ENCODE measurements around the gene OR51A4.
"Not testable (repeated sequence)": the region's sequence is repeated elsewhere in the genome, so short reads cannot be mapped to it uniquely, and the experiment has no call there.

OR51A4 gene

DNA sequence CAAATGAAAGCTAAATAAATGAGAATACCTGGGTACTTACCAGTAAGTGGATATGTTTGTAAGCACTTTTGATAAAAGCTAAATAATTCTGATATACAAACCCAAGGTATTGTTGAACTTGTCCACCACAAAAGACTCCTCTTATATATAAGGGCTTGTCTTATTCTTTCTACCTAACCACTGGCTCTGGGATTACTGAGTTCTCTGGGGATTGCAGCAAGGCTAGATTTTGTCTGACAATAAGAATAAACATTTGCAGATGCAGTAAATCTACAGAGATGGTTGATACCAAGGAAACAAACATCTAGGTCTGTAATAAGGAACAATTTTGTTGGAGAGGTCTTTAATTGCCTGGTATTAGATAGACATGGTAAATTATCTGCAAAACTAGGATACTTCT lies at the start of gene OR51A4:
OR51A4 (minus strand) TSS at position 101 of the 400 bp plus-strand sequence. CDS start 505 bp downstream, outside the sequence.
- no peak for DNase-seq (ENCODE audit: low read depth in 2 of 2)

DNA sequence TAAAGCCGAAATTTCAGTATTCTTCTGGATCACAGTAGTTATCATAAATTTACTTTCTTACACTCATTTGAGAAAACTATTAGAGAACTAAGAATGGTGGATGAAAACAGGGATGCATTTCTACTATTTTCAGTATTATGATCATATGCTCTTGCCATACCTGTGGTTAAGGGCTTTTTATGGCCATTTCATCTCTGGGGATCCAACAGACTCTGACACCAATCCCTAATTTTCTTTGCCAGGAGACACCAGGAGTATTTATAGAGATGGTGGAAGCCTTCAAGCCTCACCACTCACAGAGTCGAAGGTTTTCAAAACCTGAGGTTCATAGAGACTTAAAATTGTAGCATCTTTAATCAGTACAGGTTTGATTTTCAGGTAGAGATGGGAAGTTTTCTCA lies 47.1 kb upstream of the OR51A4 start, which contains the start of gene OR51L1:
OR51L1 (plus strand) TSS at position 301 of the 400 bp plus-strand sequence. CDS start 4,132 bp downstream, outside the sequence.
- DNase-seq (ENCODE audit: low read depth in 2 of 2) = no peak

- DNase-seq (ENCODE audit: low read depth in 2 of 2) = no peak
Measured at GRCh38 chr11:4991060-4991459, 43.7 kb upstream of the OR51A4 start.

DNA sequence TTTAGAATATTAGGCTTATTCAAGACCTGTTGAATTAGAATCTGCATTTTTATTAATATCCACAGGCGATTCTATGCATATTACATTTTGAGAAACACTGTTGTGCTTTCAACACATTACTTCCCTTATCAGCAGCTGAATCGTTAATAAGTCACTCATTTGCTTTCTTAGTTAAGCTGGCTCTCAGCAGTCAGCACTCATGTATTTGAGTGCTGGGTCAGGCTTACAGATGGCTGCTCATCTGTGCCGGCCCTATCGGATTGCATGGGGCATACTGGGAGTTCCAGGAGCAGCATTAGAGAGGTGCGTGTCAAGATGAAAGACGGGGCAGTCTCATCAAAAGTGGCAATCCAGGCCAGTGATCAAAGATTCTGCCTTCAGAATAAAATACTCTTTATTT lies 36.4 kb upstream of the OR51A4 start:
- DNase-seq (ENCODE audit: low read depth in 2 of 2) = no peak

GRCh38 chr11:4982678-4983077 lies 35.3 kb upstream of the OR51A4 start:
- DNase-seq (ENCODE audit: low read depth in 2 of 2) = no peak

DNA sequence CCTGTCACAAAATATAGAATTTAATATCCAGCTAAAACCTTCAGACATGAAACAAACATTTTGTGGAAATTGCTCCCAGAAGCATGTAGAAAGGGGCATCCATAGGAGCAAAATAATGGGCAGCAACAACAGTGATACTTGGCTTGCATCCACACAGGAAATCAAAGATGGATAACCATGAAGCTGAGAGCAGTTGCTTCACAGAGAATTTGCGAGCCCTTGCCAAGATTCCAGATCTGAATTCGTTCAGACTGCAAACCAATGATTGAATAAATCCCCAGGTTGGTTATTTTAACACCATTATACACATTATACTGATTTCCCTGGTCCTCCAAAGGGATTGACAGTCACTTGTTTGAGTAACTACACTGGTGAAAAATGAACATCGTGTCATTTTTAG lies 31.6 kb upstream of the OR51A4 start:
- no peak for DNase-seq (ENCODE audit: low read depth in 2 of 2)

DNA sequence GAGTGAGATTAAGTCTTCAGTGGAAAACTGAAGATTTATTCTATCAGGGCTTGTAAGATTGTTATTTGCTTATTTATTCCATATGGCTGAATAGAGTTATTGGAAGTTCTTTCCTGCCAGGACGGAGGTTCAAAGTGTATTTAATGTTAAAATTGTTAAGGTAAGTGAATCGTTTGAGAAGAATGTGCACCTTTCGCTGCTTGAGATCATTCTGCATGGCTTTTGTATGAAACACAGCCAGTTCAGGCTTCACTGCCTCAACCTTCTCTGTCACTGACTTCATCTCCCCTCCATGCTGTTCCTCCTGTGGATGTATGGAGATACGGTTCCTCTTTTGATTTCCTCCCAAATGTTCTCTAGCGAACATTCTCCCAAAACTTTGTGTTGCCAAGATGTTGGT lies 28.0 kb upstream of the OR51A4 start:
- no peak for DNase-seq (ENCODE audit: low read depth in 2 of 2)

DNA sequence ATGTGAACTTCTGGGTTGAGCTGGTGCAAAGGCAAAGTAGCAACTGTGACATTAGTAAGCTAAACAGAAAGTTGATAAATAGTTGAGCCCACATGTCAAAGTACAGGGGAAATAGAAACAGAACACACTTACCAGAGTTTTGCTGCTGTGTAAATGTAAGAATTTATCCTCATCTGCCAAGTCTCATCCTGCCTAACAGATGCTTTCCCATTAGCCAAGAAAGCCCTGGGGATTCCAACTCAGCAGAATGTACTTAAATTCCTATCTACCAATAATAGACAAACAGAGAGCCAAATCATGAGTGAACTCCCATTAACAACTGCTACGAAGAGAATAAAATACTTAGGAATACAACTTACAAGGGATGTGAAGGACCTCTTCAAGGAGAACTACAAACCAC lies 15.4 kb upstream of the OR51A4 start:
- DNase-seq (ENCODE audit: low read depth in 2 of 2) = no peak

GRCh38 chr11:4960877-4961276 lies 13.5 kb upstream of the OR51A4 start:
- DNase-seq (ENCODE audit: low read depth in 2 of 2) = no peak

DNA sequence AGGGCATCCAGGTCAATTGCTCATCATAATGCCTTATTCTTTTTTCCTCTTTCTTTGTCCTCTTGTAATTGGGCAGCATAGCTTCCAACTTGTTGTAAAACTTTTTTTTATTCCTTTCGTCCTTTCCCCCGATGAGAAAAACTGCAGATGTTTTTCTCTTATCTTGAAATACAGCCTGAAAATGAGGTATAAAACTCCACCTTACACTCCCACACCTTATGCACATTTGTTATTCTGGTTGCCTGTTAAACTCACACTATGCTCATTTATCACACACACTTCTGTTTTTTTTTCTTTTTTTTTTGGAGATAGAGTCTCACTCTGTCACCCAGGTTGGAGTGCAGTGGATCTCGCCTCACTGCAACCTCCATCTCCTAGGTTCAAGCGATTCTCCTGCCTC lies 10.0 kb upstream of the OR51A4 start:
- DNase-seq (ENCODE audit: low read depth in 2 of 2) = no peak

- DNase-seq (ENCODE audit: low read depth in 2 of 2) = not testable (repeated sequence)
Measured at GRCh38 chr11:4955613-4956012, 8.2 kb upstream of the OR51A4 start, which contains the start of gene OR51A2. Gene OR51A2 (minus strand): TSS chr11:4955713. CDS start chr11:4955713, 0 bp downstream.

DNA sequence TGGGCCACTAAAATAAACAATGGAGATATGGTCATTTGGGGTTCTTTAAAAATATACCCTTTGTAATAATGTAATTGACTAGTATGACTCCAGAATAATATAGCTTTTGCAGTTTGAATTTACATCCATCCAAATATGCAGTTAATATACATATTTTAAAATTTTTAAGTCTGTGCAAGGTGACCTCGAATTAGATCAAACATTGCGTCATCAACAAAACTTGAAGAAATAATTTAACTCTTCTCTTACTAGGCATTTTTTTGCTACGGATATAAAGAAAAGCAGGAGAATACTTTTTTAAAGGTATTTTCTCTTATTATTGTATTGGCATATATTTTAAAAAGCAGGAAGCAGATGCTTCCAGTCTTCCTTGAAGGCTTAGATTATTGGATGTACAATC lies 10.7 kb downstream of the OR51A4 start:
- no peak for DNase-seq (ENCODE audit: low read depth in 2 of 2)

- DNase-seq (ENCODE audit: low read depth in 2 of 2) = no peak
Measured at GRCh38 chr11:4932751-4933150, 14.7 kb downstream of the OR51A4 start.

- no peak for DNase-seq (ENCODE audit: low read depth in 2 of 2)
Measured at GRCh38 chr11:4926608-4927007, 20.8 kb downstream of the OR51A4 start.

- DNase-seq (ENCODE audit: low read depth in 2 of 2) = no peak
Measured at GRCh38 chr11:4924239-4924638, 23.2 kb downstream of the OR51A4 start, which contains the start of gene OR51G1. Gene OR51G1 (minus strand): TSS chr11:4924339. CDS start chr11:4924339, 0 bp downstream.

GRCh38 chr11:4922304-4922703 lies 25.1 kb downstream of the OR51A4 start:
- DNase-seq (ENCODE audit: low read depth in 2 of 2) = no peak

DNA sequence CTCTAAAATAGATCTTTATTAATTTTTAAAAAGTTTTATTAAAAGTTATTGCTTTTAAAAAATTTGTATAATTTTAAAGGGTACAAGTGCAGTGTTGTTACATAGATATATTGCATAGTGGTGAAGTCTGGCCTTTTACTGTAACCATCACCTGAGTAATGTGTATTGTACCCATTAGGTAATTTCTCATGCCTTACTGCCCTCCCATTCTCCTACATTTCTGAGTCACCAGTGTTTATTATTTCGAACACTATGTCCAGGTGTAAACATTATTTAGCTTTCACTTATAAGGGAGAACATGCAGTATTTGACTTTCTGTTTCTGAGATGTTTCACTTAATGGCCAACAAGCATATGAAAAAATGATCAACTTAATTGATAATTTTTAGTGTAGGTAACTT lies 25.6 kb downstream of the OR51A4 start:
- no peak for DNase-seq (ENCODE audit: low read depth in 2 of 2)

- DNase-seq (ENCODE audit: low read depth in 2 of 2) = no peak
Measured at GRCh38 chr11:4919250-4919649, 28.2 kb downstream of the OR51A4 start, which contains the start of gene OR51G2. Gene OR51G2 (minus strand): TSS chr11:4919350. CDS start chr11:4915663, 3,687 bp downstream.

DNA sequence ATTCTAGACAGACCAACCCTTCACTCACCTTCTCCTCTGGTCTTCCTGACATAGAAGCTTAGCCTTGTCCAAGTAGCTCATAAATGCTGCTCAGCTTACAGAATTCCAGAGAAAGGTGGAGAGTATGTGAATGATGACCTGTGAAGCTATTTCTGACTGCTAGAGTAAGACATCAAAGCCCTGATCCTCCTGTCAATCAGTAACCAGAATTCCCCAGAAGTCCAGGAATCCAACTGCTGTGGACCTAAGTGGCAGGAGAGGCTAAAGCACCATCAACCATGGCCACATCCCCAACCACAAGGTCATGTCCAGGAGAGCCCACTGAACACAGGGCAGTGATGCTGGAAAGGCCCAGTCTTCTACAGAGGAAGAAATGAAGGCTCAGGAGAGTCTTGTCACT lies 30.8 kb downstream of the OR51A4 start:
- no peak for DNase-seq (ENCODE audit: low read depth in 2 of 2)

DNA sequence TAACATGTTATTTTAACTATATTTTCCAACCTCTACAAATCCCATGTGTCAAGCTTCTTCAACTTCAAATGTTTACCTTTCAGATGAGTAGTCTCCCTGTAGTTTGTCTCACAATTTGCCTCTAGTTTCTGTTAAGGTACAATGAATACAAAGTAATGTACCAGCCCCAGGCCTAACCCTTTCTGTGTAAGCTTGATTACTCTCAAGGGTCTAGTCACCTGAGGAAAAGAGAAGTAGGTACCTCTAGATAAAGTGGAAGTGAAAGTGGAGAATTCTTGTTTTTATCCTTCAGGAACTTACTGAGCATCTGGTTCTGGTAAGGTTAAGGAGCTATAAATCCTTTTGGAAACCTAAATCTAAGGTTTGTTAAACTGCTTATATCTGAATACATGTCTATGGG lies 43.9 kb downstream of the OR51A4 start, which contains the start of gene OR51A7:
OR51A7 (plus strand) TSS at position 300 of the 400 bp plus-strand sequence. CDS start 3,587 bp downstream, outside the sequence.
- DNase-seq (ENCODE audit: low read depth in 2 of 2) = no peak

All from stimulated activated CD8-positive, alpha-beta memory T cell treated with anti-CD3 and anti-CD28 coated beads, Interleukin-2, amount 100 ng/mL, for 1 hour (primary cell).